T-helper 22 cell (primary cell): Measurements from ENCODE around the gene TERT.

Experiments
- DNase-seq: peaks from one replicate; pipeline ENCODE4 v3.0.0-alpha.2; 2020; ENCODE audit warnings: low read depth

Gene TERT

GRCh38 chr5:1206521-1207412, 88.1 kb downstream of the TERT start:
- no peak for DNase-seq

- no peak for DNase-seq
Measured at GRCh38 chr5:1205255-1206180, 89.3 kb downstream of the TERT start.

GRCh38 chr5:1204693-1205242, 90.1 kb downstream of the TERT start:
- no peak for DNase-seq

- DNase-seq, result no peak
Measured at GRCh38 chr5:1203968-1204692, 90.7 kb downstream of the TERT start.

- no peak for DNase-seq
Measured at GRCh38 chr5:1203311-1203967, 91.4 kb downstream of the TERT start.
